GM12874 (cell line): ENCODE results near the gene CPSF3.

Source experiments
- TF ChIP-seq, protein P1 (sequence below): IDR thresholded peaks from 2 replicates; pipeline ENCODE4 v1.5.1; 2011; ENCODE audit warnings: low read depth, mild to moderate bottlenecking, control low read depth, low read length, moderate library complexity; ENCODE audit not compliant: insufficient read depth

The CPSF3 gene

GRCh38 chr2:9416962-9417316, 6.5 kb upstream of the CPSF3 start:
- TF ChIP-seq, protein P1, sequence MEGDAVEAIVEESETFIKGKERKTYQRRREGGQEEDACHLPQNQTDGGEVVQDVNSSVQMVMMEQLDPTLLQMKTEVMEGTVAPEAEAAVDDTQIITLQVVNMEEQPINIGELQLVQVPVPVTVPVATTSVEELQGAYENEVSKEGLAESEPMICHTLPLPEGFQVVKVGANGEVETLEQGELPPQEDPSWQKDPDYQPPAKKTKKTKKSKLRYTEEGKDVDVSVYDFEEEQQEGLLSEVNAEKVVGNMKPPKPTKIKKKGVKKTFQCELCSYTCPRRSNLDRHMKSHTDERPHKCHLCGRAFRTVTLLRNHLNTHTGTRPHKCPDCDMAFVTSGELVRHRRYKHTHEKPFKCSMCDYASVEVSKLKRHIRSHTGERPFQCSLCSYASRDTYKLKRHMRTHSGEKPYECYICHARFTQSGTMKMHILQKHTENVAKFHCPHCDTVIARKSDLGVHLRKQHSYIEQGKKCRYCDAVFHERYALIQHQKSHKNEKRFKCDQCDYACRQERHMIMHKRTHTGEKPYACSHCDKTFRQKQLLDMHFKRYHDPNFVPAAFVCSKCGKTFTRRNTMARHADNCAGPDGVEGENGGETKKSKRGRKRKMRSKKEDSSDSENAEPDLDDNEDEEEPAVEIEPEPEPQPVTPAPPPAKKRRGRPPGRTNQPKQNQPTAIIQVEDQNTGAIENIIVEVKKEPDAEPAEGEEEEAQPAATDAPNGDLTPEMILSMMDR, result no peak

DNA sequence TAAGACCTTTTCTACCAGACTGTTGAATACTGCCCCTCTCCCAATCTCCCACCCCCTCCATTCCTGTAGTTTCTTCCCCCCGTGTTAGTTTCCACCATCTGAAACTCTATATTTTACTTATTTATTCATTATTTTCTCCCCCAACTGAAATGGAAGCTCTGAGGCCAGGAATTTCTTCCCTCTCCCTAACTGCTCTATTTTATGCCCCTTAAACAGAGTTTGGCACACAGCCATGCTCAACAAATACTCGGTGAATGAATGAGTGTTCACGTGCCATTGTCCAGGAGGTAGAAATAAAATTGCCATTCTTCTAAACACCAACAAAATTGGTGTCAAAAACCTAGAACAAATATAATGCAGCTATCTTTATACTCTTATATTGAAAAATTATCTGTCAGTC, 5.7 kb upstream of the CPSF3 start:
- TF ChIP-seq, protein P1, result no peak

GRCh38 chr2:9418746-9419145, 4.7 kb upstream of the CPSF3 start:
- TF ChIP-seq, protein P1, result no peak

- TF ChIP-seq, protein P1, result no peak
Measured at GRCh38 chr2:9419541-9419940, 3.9 kb upstream of the CPSF3 start.

GRCh38 chr2:9420495-9420894, 3.0 kb upstream of the CPSF3 start:
- TF ChIP-seq, protein P1, result no peak

GRCh38 chr2:9422321-9423099, 944 bp upstream of the CPSF3 start:
- TF ChIP-seq, protein P1, result no peak

- TF ChIP-seq, protein P1, result no peak
Measured at GRCh38 chr2:9423922-9424272, 443 bp downstream of the CPSF3 start.
